ENCODE data around the gene STK17B. TPM values are rescaled to one million over a fixed set of nuclear protein-coding genes. Genes with fewer than 3 reads are reported as not detected.

Gene STK17B
- total and polyA plus RNA-seq, 10 of the 15 experiments (the other 5 are each of a cell fraction or from before 2014, with no cell fraction given), result 21.2 to 108 (median 53.7) TPM

- no peak for FAIRE-seq
- in situ Hi-C loops (cut with MboI) (loop anchor here (25.0 kb wide), 1 partner anchor 89 kb away; no protein-coding TSS in a partner anchor), intact Hi-C loops (cut with micrococcal nuclease; ENCODE audit: unreplicated experiment) (loop anchor here (10.0 kb wide), 1 partner anchor 1132 kb away; no protein-coding TSS in a partner anchor)
- Histone ChIP-seq H3K79me2 (ENCODE audit: control insufficient read depth, insufficient read depth, low read length) (peaks cover 34% of the 10 kb centered on the region), H3K4me2 (ENCODE audit: control insufficient read depth, insufficient read depth) (no peak overlapping the region), H3K4me1 (ENCODE audit: control insufficient read depth, insufficient read depth, low read length) (peaks cover 28% of the 10 kb centered on the region), H3K27me3 (replicated peaks in 1 of 2; ENCODE audit: control insufficient read depth in 2 of 2, insufficient read depth in 2 of 2, low read length in 1 of 2) (no peaks in the 10 kb centered on the region), H4K20me1 (ENCODE audit: control insufficient read depth, insufficient read depth) (peaks cover 2% of the 10 kb centered on the region; the same call in 1 of the 2 replicates), H2AFZ (ENCODE audit: control insufficient read depth, low read depth, low read length) (no peak overlapping the region), H3K27ac (ENCODE audit: control insufficient read depth, insufficient read depth) (no peak overlapping the region), H3K9ac (ENCODE audit: control insufficient read depth, insufficient read depth, low read length) (no peak overlapping the region), H3K36me3 (ENCODE audit: control insufficient read depth in 2 of 2, insufficient read depth in 2 of 2, low read length in 1 of 2) (no peaks in the 10 kb centered on the region), H3K9me3 (replicated peaks; ENCODE audit: control insufficient read depth, insufficient read depth, low read length) (no peaks in the 10 kb centered on the region), H3K4me3 (no peak overlapping the region)
- no peak for TF ChIP-seq RUNX3 (IDR thresholded peaks at IDR 0.05; ENCODE audit: low read length)
- peak; percentile 65; the same call in 1 of the 2 replicates for TF ChIP-seq ATF7 (IDR thresholded peaks at IDR 0.05; ENCODE audit: low read depth)
- CTCF ChIA-PET, result interaction anchor here (0.8 to 3.4 kb wide), 2 partner anchors 10 to 103 kb away, joined by 4 to 13 read pairs; no protein-coding TSS in a partner anchor
- 100% methylated on average over 1 of the region's 1 CpG for WGBS (ENCODE audit: insufficient coverage, insufficient replicate concordance, low lambda C conversion rate, missing lambda C conversion rate)
- RAD21 ChIA-PET (ENCODE audit: unreplicated experiment), result interaction anchor here (0.6 to 4.0 kb wide), 7 partner anchors 9 to 102 kb away, joined by 3 to 39 read pairs (median 5); no protein-coding TSS in a partner anchor
- ATAC-seq, result no peak
- POLR2A ChIA-PET, result interaction anchor here (0.6 to 1.2 kb wide), 5 partner anchors 10 to 611 kb away, joined by 3 to 7 read pairs (median 3); no protein-coding TSS in a partner anchor
- no peak for DNase-seq (ENCODE audit: low read depth, low spot score)
- no TSS peak for BruUV-seq (replicated peaks)
- SMC1A ChIA-PET (ENCODE audit: uncharacterized antibody, unreplicated experiment), result interaction anchor here (1.0 to 7.1 kb wide), 8 partner anchors 10 to 103 kb away, joined by 3 to 42 read pairs (median 4); no protein-coding TSS in a partner anchor
Observed at GRCh38 chr2:196172951-196173350, 1.6 kb upstream of the STK17B start.

GRCh38 chr2:196171946-196172345, 568 bp upstream of the STK17B start:
- Histone ChIP-seq H3K9ac (ENCODE audit: control insufficient read depth, insufficient read depth, low read length) (peak overlapping the region; percentile 1; the same call in 1 of the 2 replicates), H2AFZ (ENCODE audit: control insufficient read depth, low read depth, low read length) (peak overlapping the region; percentile 2; the same call in 1 of the 2 replicates), H3K9me3 (replicated peaks; ENCODE audit: control insufficient read depth, insufficient read depth, low read length) (no peaks in the 10 kb centered on the region), H4K20me1 (ENCODE audit: control insufficient read depth, insufficient read depth) (peaks cover 2% of the 10 kb centered on the region; the same call in 1 of the 2 replicates), H3K79me2 (ENCODE audit: control insufficient read depth, insufficient read depth, low read length) (peaks cover 44% of the 10 kb centered on the region), H3K4me3 (peak overlapping the region; percentile 72), H3K36me3 (ENCODE audit: control insufficient read depth in 2 of 2, insufficient read depth in 2 of 2, low read length in 1 of 2) (no peaks in the 10 kb centered on the region; a peak in 1 of 4 replicates), H3K27me3 (replicated peaks in 1 of 2; ENCODE audit: control insufficient read depth in 2 of 2, insufficient read depth in 2 of 2, low read length in 1 of 2) (no peaks in the 10 kb centered on the region), H3K27ac (ENCODE audit: control insufficient read depth, insufficient read depth) (no peak overlapping the region), H3K4me2 (ENCODE audit: control insufficient read depth, insufficient read depth) (peak overlapping the region; percentile 58), H3K4me1 (ENCODE audit: control insufficient read depth, insufficient read depth, low read length) (peaks cover 19% of the 10 kb centered on the region)
- ChIA-PET POLR2A (interaction anchor here (1.1 to 2.7 kb wide), 6 partner anchors 9 to 98 kb away, joined by 3 to 15 read pairs (median 5); no protein-coding TSS in a partner anchor), RAD21 (ENCODE audit: unreplicated experiment) (interaction anchor here (0.9 to 4.0 kb wide), 12 partner anchors 10 to 118 kb away, joined by 3 to 39 read pairs (median 5); no protein-coding TSS in a partner anchor), SMC1A (ENCODE audit: uncharacterized antibody, unreplicated experiment) (interaction anchor here (1.0 to 4.4 kb wide), 15 partner anchors 9 to 104 kb away, joined by 3 to 34 read pairs (median 6); no protein-coding TSS in a partner anchor), CTCF (interaction anchor here (0.9 to 3.4 kb wide), 3 partner anchors 10 to 104 kb away, joined by 3 to 13 read pairs (median 3); no protein-coding TSS in a partner anchor)
- WGBS (ENCODE audit: insufficient coverage, insufficient replicate concordance, low lambda C conversion rate, missing lambda C conversion rate), result 15% methylated on average over 11 of the region's 11 CpGs
- intact Hi-C loops (cut with micrococcal nuclease; ENCODE audit: unreplicated experiment), result loop anchor here (2.0 to 10.0 kb wide), 2 partner anchors 103 to 1133 kb away; no protein-coding TSS in a partner anchor
- in situ Hi-C loops (cut with MboI), result loop anchor here (25.0 kb wide), 1 partner anchor 90 kb away; no protein-coding TSS in a partner anchor
- no peak for DNase-seq (ENCODE audit: low read depth, low spot score)
- TF ChIP-seq NR2F1 (conservative IDR thresholded peaks at IDR 0.05) (no peak), FOXM1 (IDR thresholded peaks at IDR 0.05; ENCODE audit: low read depth, low read length) (no peak), LARP7 (IDR thresholded peaks at IDR 0.05) (peak; percentile 35; the same call in 1 of the 2 replicates), IKZF2 (IDR thresholded peaks at IDR 0.05) (peak in 1 of 2 experiments; percentile 7; a peak in 2 of 4 replicates), ZBTB40 (IDR thresholded peaks at IDR 0.05; ENCODE audit: borderline replicate concordance) (peak; percentile 34; the same call in 1 of the 2 replicates)
- TF ChIP-seq, protein P1, sequence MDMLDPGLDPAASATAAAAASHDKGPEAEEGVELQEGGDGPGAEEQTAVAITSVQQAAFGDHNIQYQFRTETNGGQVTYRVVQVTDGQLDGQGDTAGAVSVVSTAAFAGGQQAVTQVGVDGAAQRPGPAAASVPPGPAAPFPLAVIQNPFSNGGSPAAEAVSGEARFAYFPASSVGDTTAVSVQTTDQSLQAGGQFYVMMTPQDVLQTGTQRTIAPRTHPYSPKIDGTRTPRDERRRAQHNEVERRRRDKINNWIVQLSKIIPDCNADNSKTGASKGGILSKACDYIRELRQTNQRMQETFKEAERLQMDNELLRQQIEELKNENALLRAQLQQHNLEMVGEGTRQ (IDR thresholded peaks at IDR 0.05; ENCODE audit: borderline replicate concordance, low read depth, low read length), result no peak
- no peak for FAIRE-seq
- ATAC-seq, result no peak
- BruUV-seq (replicated peaks), result TSS peak; percentile 85

Data from GM12878 (cell line).